WTC11 (cell line): ENCODE measurements around the gene FNDC3B. TPM values are rescaled to one million over a fixed set of nuclear protein-coding genes. Genes with fewer than 3 reads are reported as not detected.

ENCODE experiments used
- ATAC-seq: fragments of 200-7000 bp; cut with Tn5 transposase; 2 replicates; pipeline ENCODE4 v1.10.0; 2021; ENCODE audit warnings: mild to moderate bottlenecking, moderate library complexity
- CTCF ChIA-PET: fragments of 300-600 bp; sonication (Branson Sonifier 250); formaldehyde crosslinking; loops from one replicate; lab custom pipeline; 2021; ENCODE audit warnings: antibody characterized with exemption; lab: Charles Lee
- POLR2A ChIA-PET: fragments of 350-600 bp; sonication (Branson Sonifier 250); formaldehyde crosslinking; loops from one replicate; lab custom pipeline; 2021; ENCODE audit warnings: antibody characterized with exemption; lab: Charles Lee
- DNase-seq: peaks from one replicate; pipeline ENCODE4 v3.0.0; 2021; ENCODE audit warnings: low spot score
- H3K27ac Mint-ChIP-seq: 2 replicates; pipeline ENCODE4 v1.8.0; 2021; ENCODE audit warnings: mixed read lengths
- H3K27me3 Mint-ChIP-seq: 2 replicates; pipeline ENCODE4 v1.8.0; 2021; ENCODE audit warnings: low read depth, mild to moderate bottlenecking, moderate library complexity, mixed read lengths
- H3K36me3 Mint-ChIP-seq: 2 replicates; pipeline ENCODE4 v1.8.0; 2021; ENCODE audit warnings: mixed read lengths
- H3K4me1 Mint-ChIP-seq: 2 replicates; pipeline ENCODE4 v1.8.0; 2022; ENCODE audit warnings: mixed read lengths
- H3K4me3 Mint-ChIP-seq: 2 replicates; pipeline ENCODE4 v1.8.0; 2021; ENCODE audit warnings: mild to moderate bottlenecking, moderate library complexity, mixed read lengths
- H3K9me3 Mint-ChIP-seq: 2 replicates; pipeline ENCODE4 v1.8.0; 2021; ENCODE audit warnings: mixed read lengths
- CBFB ChIP-seq: sonication (generic); formaldehyde crosslinking; IDR thresholded peaks from 2 replicates; pipeline ENCODE4 v1.8.1; 2022; ENCODE audit warnings: mild to moderate bottlenecking, low read depth, missing genetic modification reagents
- CREB1 ChIP-seq: sonication (generic); formaldehyde crosslinking; IDR thresholded peaks from 2 replicates; pipeline ENCODE4 v1.8.0; 2023; ENCODE audit warnings: mild to moderate bottlenecking, missing genetic modification reagents
- E2F4 ChIP-seq: sonication (generic); formaldehyde crosslinking; IDR thresholded peaks from 2 replicates; pipeline ENCODE4 v1.8.1; 2022; ENCODE audit warnings: low read depth, mild to moderate bottlenecking, moderate library complexity, missing genetic modification reagents, borderline replicate concordance
- ELF4 ChIP-seq: sonication (generic); formaldehyde crosslinking; IDR thresholded peaks from 2 replicates; pipeline ENCODE4 v1.8.1; 2022; ENCODE audit warnings: low read depth, mild to moderate bottlenecking, moderate library complexity, missing genetic modification reagents
- EMX1 ChIP-seq: fragments of 250-450 bp; sonication (Bioruptor Pico); IDR thresholded peaks from 2 replicates; pipeline ENCODE4 v1.8.0; 2021; ENCODE audit warnings: mild to moderate bottlenecking
- FOXJ3 ChIP-seq: sonication (generic); formaldehyde crosslinking; IDR thresholded peaks from 2 replicates; pipeline ENCODE4 v1.9.0; 2021; ENCODE audit warnings: missing genetic modification reagents, mild to moderate bottlenecking, borderline replicate concordance
- FOXK1 ChIP-seq: sonication (generic); formaldehyde crosslinking; IDR thresholded peaks from 2 replicates; pipeline ENCODE4 v1.8.0; 2022; ENCODE audit warnings: mild to moderate bottlenecking, moderate library complexity, missing genetic modification reagents
- FOXP4 ChIP-seq: sonication (generic); formaldehyde crosslinking; IDR thresholded peaks from 2 replicates; pipeline ENCODE4 v1.8.0; 2022; ENCODE audit warnings: mild to moderate bottlenecking, missing genetic modification reagents
- IRF2 ChIP-seq: sonication (generic); formaldehyde crosslinking; IDR thresholded peaks from 2 replicates; pipeline ENCODE4 v1.8.0; 2022; ENCODE audit warnings: low read depth, missing genetic modification reagents, borderline replicate concordance
- KAT7 ChIP-seq: sonication (generic); formaldehyde crosslinking; IDR thresholded peaks from 2 replicates; pipeline ENCODE4 v1.8.1; 2023; ENCODE audit warnings: missing genetic modification reagents, mild to moderate bottlenecking, borderline replicate concordance
- NR1H2 ChIP-seq: sonication (generic); formaldehyde crosslinking; IDR thresholded peaks from 2 replicates; pipeline ENCODE4 v1.9.0; 2021; ENCODE audit warnings: mild to moderate bottlenecking, moderate library complexity, missing genetic modification reagents
- NR3C1 ChIP-seq: sonication (generic); formaldehyde crosslinking; conservative IDR thresholded peaks from 2 replicates; pipeline ENCODE4 v1.8.1; 2023; ENCODE audit warnings: low read depth, mild to moderate bottlenecking, missing genetic modification reagents
- OVOL2 ChIP-seq: fragments of 250-450 bp; sonication (Bioruptor Pico); IDR thresholded peaks from 2 replicates; pipeline ENCODE4 v1.9.0; 2021; ENCODE audit warnings: mild to moderate bottlenecking, borderline replicate concordance
- TCF7 ChIP-seq: sonication (generic); formaldehyde crosslinking; IDR thresholded peaks from 2 replicates; pipeline ENCODE4 v1.8.0; 2022; ENCODE audit warnings: mild to moderate bottlenecking, low read depth, missing genetic modification reagents, moderate library complexity
- TEAD1 ChIP-seq: sonication (generic); formaldehyde crosslinking; IDR thresholded peaks from 2 replicates; pipeline ENCODE4 v1.8.0; 2022; ENCODE audit warnings: mild to moderate bottlenecking, missing genetic modification reagents
- ZNF219 ChIP-seq: sonication (generic); formaldehyde crosslinking; IDR thresholded peaks from 2 replicates; pipeline ENCODE4 v1.8.0; 2023; ENCODE audit warnings: missing genetic modification reagents, mild to moderate bottlenecking, borderline replicate concordance
- ZNF263 ChIP-seq: sonication (generic); formaldehyde crosslinking; IDR thresholded peaks from 2 replicates; pipeline ENCODE4 v1.8.1; 2022; ENCODE audit warnings: low read depth, mild to moderate bottlenecking, moderate library complexity, missing genetic modification reagents
- ZNF416 ChIP-seq: fragments of 250-450 bp; sonication (Bioruptor Pico); IDR thresholded peaks from 2 replicates; pipeline ENCODE4 v1.9.0; 2021; ENCODE audit warnings: mild to moderate bottlenecking, inconsistent platforms
- ZNF671 ChIP-seq: fragments of 250-450 bp; sonication (Bioruptor Pico); IDR thresholded peaks from 2 replicates; pipeline ENCODE4 v1.8.0; 2021; ENCODE audit warnings: mild to moderate bottlenecking
- ZSCAN18 ChIP-seq: fragments of 250-450 bp; sonication (Bioruptor Pico); IDR thresholded peaks from 2 replicates; pipeline ENCODE4 v2.1.2; 2022; ENCODE audit warnings: mild to moderate bottlenecking, moderate library complexity
- total RNA-seq: library from RNA; stranded (reverse); gene quantifications from 3 replicates; pipeline ENCODE4 v1.2.3, GENCODE V29; 2021
- TF ChIP-seq, protein P1 (sequence below): sonication (generic); formaldehyde crosslinking; IDR thresholded peaks from 2 replicates; pipeline ENCODE4 v1.8.0; 2023; ENCODE audit warnings: missing genetic modification reagents
- TF ChIP-seq, protein P2 (sequence below): sonication (generic); formaldehyde crosslinking; IDR thresholded peaks from 2 replicates; pipeline ENCODE4 v1.8.1; 2023; ENCODE audit warnings: mild to moderate bottlenecking, missing genetic modification reagents
- TF ChIP-seq, protein P3 (sequence below): sonication (generic); formaldehyde crosslinking; conservative IDR thresholded peaks from 2 replicates; pipeline ENCODE4 v1.8.1; 2022; ENCODE audit warnings: mild to moderate bottlenecking, missing genetic modification reagents
- TF ChIP-seq, protein P4 (sequence below): fragments of 200-600 bp; IDR thresholded peaks from 2 replicates; pipeline ENCODE4 v1.8.0; 2022; ENCODE audit warnings: antibody characterized with exemption

FNDC3B gene
- total RNA-seq, 1 experiment from 2014 or later = 42.8 TPM

DNA sequence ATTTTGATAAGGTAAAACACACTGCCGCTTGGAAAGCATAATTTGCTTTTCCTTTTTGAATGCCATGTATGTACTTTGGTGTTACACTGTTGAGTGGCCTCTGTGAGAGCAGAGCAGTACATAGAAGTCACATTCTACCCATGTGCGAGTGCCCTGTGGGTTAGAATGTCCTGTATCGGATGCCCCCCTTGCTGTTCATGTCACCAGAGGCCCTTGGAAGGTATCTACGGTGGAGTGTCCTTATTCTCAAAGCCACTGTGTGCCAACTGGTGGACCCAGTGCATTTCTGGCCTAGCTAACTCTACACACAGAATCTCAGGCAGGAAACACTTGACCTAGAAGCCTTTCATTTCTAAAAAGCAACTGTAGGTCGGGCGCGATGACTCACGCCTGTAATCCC, 271.8 kb downstream of the FNDC3B start:
- POLR2A ChIA-PET = no interaction called here
- peaks cover 48% of the 10 kb centered on the region for H3K36me3 Mint-ChIP-seq
- peaks cover 45% of the 10 kb centered on the region for H3K4me1 Mint-ChIP-seq
- H3K27me3 Mint-ChIP-seq = no peaks in the 10 kb centered on the region
- CTCF ChIA-PET = interaction anchor here (4.2 kb wide), 1 partner anchor 22 kb away, joined by 20 read pairs; no protein-coding TSS in a partner anchor
- ATAC-seq = no peak
- TF ChIP-seq, protein P1, sequence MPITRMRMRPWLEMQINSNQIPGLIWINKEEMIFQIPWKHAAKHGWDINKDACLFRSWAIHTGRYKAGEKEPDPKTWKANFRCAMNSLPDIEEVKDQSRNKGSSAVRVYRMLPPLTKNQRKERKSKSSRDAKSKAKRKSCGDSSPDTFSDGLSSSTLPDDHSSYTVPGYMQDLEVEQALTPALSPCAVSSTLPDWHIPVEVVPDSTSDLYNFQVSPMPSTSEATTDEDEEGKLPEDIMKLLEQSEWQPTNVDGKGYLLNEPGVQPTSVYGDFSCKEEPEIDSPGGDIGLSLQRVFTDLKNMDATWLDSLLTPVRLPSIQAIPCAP (CRISPR knock-in tag) = no peak
- TF ChIP-seq NR1H2 (no peak), ZNF416 (no peak), CBFB (CRISPR knock-in tag) (no peak), IRF2 (CRISPR knock-in tag) (no peak), EMX1 (no peak), ZNF219 (CRISPR knock-in tag) (no peak), FOXK1 (CRISPR knock-in tag) (no peak), CREB1 (CRISPR knock-in tag) (no peak), ZNF263 (CRISPR knock-in tag) (no peak), OVOL2 (CRISPR knock-in tag) (no peak), ELF4 (CRISPR knock-in tag) (no peak), ZNF671 (no peak), E2F4 (CRISPR knock-in tag) (no peak), NR3C1 (CRISPR knock-in tag) (no peak), KAT7 (CRISPR knock-in tag) (no peak)
- TF ChIP-seq, protein P2, sequence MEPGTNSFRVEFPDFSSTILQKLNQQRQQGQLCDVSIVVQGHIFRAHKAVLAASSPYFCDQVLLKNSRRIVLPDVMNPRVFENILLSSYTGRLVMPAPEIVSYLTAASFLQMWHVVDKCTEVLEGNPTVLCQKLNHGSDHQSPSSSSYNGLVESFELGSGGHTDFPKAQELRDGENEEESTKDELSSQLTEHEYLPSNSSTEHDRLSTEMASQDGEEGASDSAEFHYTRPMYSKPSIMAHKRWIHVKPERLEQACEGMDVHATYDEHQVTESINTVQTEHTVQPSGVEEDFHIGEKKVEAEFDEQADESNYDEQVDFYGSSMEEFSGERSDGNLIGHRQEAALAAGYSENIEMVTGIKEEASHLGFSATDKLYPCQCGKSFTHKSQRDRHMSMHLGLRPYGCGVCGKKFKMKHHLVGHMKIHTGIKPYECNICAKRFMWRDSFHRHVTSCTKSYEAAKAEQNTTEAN (CRISPR knock-in tag) = no peak
- TF ChIP-seq, all 79 proteins: peak for 0
- no peak for DNase-seq
- no peaks in the 10 kb centered on the region for H3K9me3 Mint-ChIP-seq
- H3K4me3 Mint-ChIP-seq = no peak overlapping the region
- H3K27ac Mint-ChIP-seq = 0 out of 2 replicates have a peak overlapping the region, but pooled peaks have one; percentile 61

- ChIA-PET POLR2A (no interaction called here), CTCF (interaction anchor here (0.7 to 4.2 kb wide), 2 partner anchors 21 to 558 kb away, joined by 3 to 20 read pairs; no protein-coding TSS in a partner anchor)
- ATAC-seq (no peak), DNase-seq (no peak)
- H3K27me3 Mint-ChIP-seq = no peaks in the 10 kb centered on the region
- no peak overlapping the region for H3K4me3 Mint-ChIP-seq
- H3K4me1 Mint-ChIP-seq = peaks cover 45% of the 10 kb centered on the region
- TF ChIP-seq FOXP4 (CRISPR knock-in tag) (no peak), IRF2 (CRISPR knock-in tag) (no peak), ZSCAN18 (no peak), EMX1 (no peak), FOXJ3 (no peak), TCF7 (CRISPR knock-in tag) (no peak), TEAD1 (CRISPR knock-in tag) (no peak), ZNF416 (no peak)
- TF ChIP-seq, protein P3, sequence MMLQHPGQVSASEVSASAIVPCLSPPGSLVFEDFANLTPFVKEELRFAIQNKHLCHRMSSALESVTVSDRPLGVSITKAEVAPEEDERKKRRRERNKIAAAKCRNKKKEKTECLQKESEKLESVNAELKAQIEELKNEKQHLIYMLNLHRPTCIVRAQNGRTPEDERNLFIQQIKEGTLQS (CRISPR knock-in tag) = no peak
- TF ChIP-seq, protein P4, sequence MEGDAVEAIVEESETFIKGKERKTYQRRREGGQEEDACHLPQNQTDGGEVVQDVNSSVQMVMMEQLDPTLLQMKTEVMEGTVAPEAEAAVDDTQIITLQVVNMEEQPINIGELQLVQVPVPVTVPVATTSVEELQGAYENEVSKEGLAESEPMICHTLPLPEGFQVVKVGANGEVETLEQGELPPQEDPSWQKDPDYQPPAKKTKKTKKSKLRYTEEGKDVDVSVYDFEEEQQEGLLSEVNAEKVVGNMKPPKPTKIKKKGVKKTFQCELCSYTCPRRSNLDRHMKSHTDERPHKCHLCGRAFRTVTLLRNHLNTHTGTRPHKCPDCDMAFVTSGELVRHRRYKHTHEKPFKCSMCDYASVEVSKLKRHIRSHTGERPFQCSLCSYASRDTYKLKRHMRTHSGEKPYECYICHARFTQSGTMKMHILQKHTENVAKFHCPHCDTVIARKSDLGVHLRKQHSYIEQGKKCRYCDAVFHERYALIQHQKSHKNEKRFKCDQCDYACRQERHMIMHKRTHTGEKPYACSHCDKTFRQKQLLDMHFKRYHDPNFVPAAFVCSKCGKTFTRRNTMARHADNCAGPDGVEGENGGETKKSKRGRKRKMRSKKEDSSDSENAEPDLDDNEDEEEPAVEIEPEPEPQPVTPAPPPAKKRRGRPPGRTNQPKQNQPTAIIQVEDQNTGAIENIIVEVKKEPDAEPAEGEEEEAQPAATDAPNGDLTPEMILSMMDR = no peak
- peak overlapping the region; percentile 51; the same call in 1 of the 2 replicates for H3K27ac Mint-ChIP-seq
- H3K36me3 Mint-ChIP-seq = peaks cover 49% of the 10 kb centered on the region
- H3K9me3 Mint-ChIP-seq = no peaks in the 10 kb centered on the region
Observed at GRCh38 chr3:172312001-172312400, 272.6 kb downstream of the FNDC3B start.
